PFSK-1 (cell line): Measurements from ENCODE around the gene LANCL2.

Source experiments
- POLR2AphosphoS5 ChIP-seq: IDR thresholded peaks from 2 replicates; pipeline ENCODE4 v1.6.1; 2012; ENCODE audit warnings: low read depth, mild to moderate bottlenecking, control low read depth, low read length, moderate library complexity
- REST ChIP-seq, 2 experiments: IDR thresholded peaks; 2 replicates each; pipeline versions ENCODE4 v1.6.1 to v1.8.0; 2011 to 2012; ENCODE audit warnings: low read depth in 2 of 2, low read length in 2 of 2, control low read depth in 1 of 2, inconsistent platforms in 1 of 2, mild to moderate bottlenecking in 1 of 2, moderate library complexity in 1 of 2; ENCODE audit not compliant: insufficient read depth in 1 of 2
- SIN3A ChIP-seq: IDR thresholded peaks from 2 replicates; pipeline ENCODE4 v1.6.1; 2012; ENCODE audit warnings: mild to moderate bottlenecking, low read length, moderate library complexity, borderline replicate concordance; ENCODE audit not compliant: insufficient read depth
- TAF1 ChIP-seq: IDR thresholded peaks from 2 replicates; pipeline ENCODE4 v1.6.1; 2012; ENCODE audit warnings: low read length, control low read depth, borderline replicate concordance; ENCODE audit not compliant: insufficient read depth

GRCh38 chr7:55409482-55410225 is 44.5 kb downstream of the LANCL2 start:
- TF ChIP-seq POLR2AphosphoS5 (no peak), TAF1 (no peak), SIN3A (no peak), REST (IDR thresholded peaks at IDR 0.05; ENCODE audit: insufficient read depth in 1 of 2, low read depth in 2 of 2, low read length in 2 of 2) (no peak)
